Endothelial cell of umbilical vein (primary cell): Measurements from ENCODE around the gene MRGPRF. TPM values are rescaled to one million over a fixed set of nuclear protein-coding genes. Genes with fewer than 3 reads are reported as not detected.

Experiments used
- BruUV-seq: library from RNA; stranded (reverse); fragments of 400-500 nt; replicated peaks from 2 replicates; lab custom pipeline; 2021; lab: Mats Ljungman, UMichigan
- CTCF ChIA-PET: fragments of 300-600, 350-600 bp; sonication (Branson Sonifier 250); formaldehyde crosslinking; loops from one replicate; lab custom pipeline; 2021; ENCODE audit warnings: antibody characterized with exemption, inconsistent platforms; lab: Charles Lee
- POLR2A ChIA-PET: fragments of 300-600, 350-600 bp; sonication (Branson Sonifier 250); formaldehyde crosslinking; loops from one replicate; lab custom pipeline; 2021; ENCODE audit warnings: antibody characterized with exemption, inconsistent platforms; lab: Charles Lee
- DNase-seq: peaks from one replicate; pipeline ENCODE4 v3.0.0-alpha.2; 2011; ENCODE audit warnings: low read depth, low spot score
- FAIRE-seq: peaks from 2 replicates; lab custom pipeline; 2011; peaks lifted over from hg19 to GRCh38; lab: Jason Lieb, UNC
- H2AFZ ChIP-seq: 2 replicates; pipeline ENCODE4 v1.6.0; 2012; ENCODE audit warnings: low read depth, low read length, control low read depth, inconsistent platforms
- H3K27ac ChIP-seq: 2 replicates; pipeline ENCODE4 v1.5.1; 2011; ENCODE audit warnings: low read depth, mild to moderate bottlenecking, control low read depth, low read length, moderate library complexity; ENCODE audit not compliant: insufficient read depth
- H3K27me3 ChIP-seq, 2 experiments: 2 replicates each; pipeline versions ENCODE4 v1.6.0 to v1.6.1; 2011; ENCODE audit warnings: low read length in 2 of 2, mixed read lengths in 1 of 2; ENCODE audit not compliant: control insufficient read depth in 2 of 2, insufficient read depth in 2 of 2
- H3K36me3 ChIP-seq, 2 experiments: 2 replicates in 1 of 2; 3 replicates in 1 of 2; pipeline ENCODE4 v1.5.1; 2011; ENCODE audit warnings: low read length in 2 of 2, mild to moderate bottlenecking in 1 of 2, moderate library complexity in 1 of 2; ENCODE audit not compliant: control insufficient read depth in 2 of 2, insufficient read depth in 2 of 2; ENCODE audit errors: extremely low read depth in 1 of 2
- H3K4me1 ChIP-seq: 3 replicates; pipeline ENCODE4 v1.5.1; 2011; ENCODE audit warnings: mild to moderate bottlenecking, low read length; ENCODE audit not compliant: control insufficient read depth, insufficient read depth; ENCODE audit errors: extremely low read depth
- H3K4me2 ChIP-seq: 2 replicates; pipeline ENCODE4 v1.6.1; 2011; ENCODE audit warnings: low read length, control low read depth, mixed read lengths; ENCODE audit not compliant: insufficient read depth
- H3K4me3 ChIP-seq, 3 experiments: fragments of 200-600 bp in 1 of 3; sonication (generic), shearing (Covaris generic) in 1 of 3; replicated peaks in 1 of 3; 2 replicates each; pipeline ENCODE4 v1.5.1; 2011 to 2016; ENCODE audit warnings: control low read depth in 3 of 3, low read length in 3 of 3, mild to moderate bottlenecking in 2 of 3, inconsistent platforms in 1 of 3, low read depth in 1 of 3, moderate library complexity in 1 of 3; ENCODE audit not compliant: insufficient read depth in 1 of 3
- H3K79me2 ChIP-seq: 2 replicates; pipeline ENCODE4 v1.6.0; 2012; ENCODE audit warnings: low read length, inconsistent platforms; ENCODE audit not compliant: control insufficient read depth, insufficient read depth
- H3K9ac ChIP-seq: replicated peaks from 2 replicates; pipeline ENCODE3; 2011; ENCODE audit warnings: low read length, control low read depth; ENCODE audit not compliant: insufficient read depth; ENCODE audit errors: extremely low read depth
- H3K9me1 ChIP-seq: replicated peaks from 3 replicates; pipeline ENCODE4 v1.6.0; 2011; ENCODE audit warnings: mild to moderate bottlenecking, low read length; ENCODE audit not compliant: control insufficient read depth, insufficient read depth; ENCODE audit errors: extremely low read depth
- H3K9me3 ChIP-seq: replicated peaks from 2 replicates; pipeline ENCODE4 v1.5.1; 2012; ENCODE audit warnings: low read length, inconsistent platforms; ENCODE audit not compliant: control insufficient read depth, insufficient read depth
- H4K20me1 ChIP-seq: replicated peaks from 2 replicates; pipeline ENCODE3; 2011; ENCODE audit warnings: mild to moderate bottlenecking, low read length; ENCODE audit not compliant: control insufficient read depth, insufficient read depth; ENCODE audit errors: extremely low read depth
- EZH2 ChIP-seq: IDR thresholded peaks from 2 replicates; pipeline ENCODE4 v1.6.1; 2012; ENCODE audit warnings: borderline replicate concordance, low read depth, mild to moderate bottlenecking, moderate library complexity, low read length, inconsistent platforms; ENCODE audit not compliant: severe bottlenecking
- FOS ChIP-seq: IDR thresholded peaks from 2 replicates; pipeline ENCODE4 v1.6.1; 2011; ENCODE audit warnings: mild to moderate bottlenecking, low read length, moderate library complexity, borderline replicate concordance; ENCODE audit not compliant: insufficient read depth
- GATA2 ChIP-seq: IDR thresholded peaks from 2 replicates; pipeline ENCODE4 v1.7.0; 2011; ENCODE audit warnings: low read depth, mild to moderate bottlenecking, moderate library complexity, mixed read lengths, low read length; ENCODE audit not compliant: insufficient read length, insufficient read depth
- JUN ChIP-seq: IDR thresholded peaks from 2 replicates; pipeline ENCODE4 v1.6.1; 2011; ENCODE audit warnings: borderline replicate concordance, low read depth; ENCODE audit not compliant: insufficient read length, insufficient read depth
- MYC ChIP-seq: IDR thresholded peaks from one replicate; pipeline ENCODE4 v1.6.1; 2011; ENCODE audit warnings: mild to moderate bottlenecking, low read depth, low read length
- POLR2A ChIP-seq: IDR thresholded peaks from 2 replicates; pipeline ENCODE4 v1.6.1; 2012; ENCODE audit warnings: low read depth, mild to moderate bottlenecking, control low read depth, low read length
- POLR2AphosphoS5 ChIP-seq: IDR thresholded peaks from 2 replicates; pipeline ENCODE4 v1.6.1; 2012; ENCODE audit warnings: low read depth, mild to moderate bottlenecking, control low read depth, low read length, moderate library complexity; ENCODE audit not compliant: insufficient read depth
- dilution Hi-C: fragments of 300-500 bp; cut with MboI; formaldehyde crosslinking; loops from one replicate; pipeline ENCODE4 v1.15.0; 2019; ENCODE audit warnings: low sequenced_read_pairs; ENCODE audit not compliant: extremely low pct_ligation_motif_present
- intact Hi-C: fragments of 100-400 bp; cut with micrococcal nuclease; formaldehyde crosslinking; loops from one replicate; pipeline ENCODE4 v1.10.0; 2022
- polyA plus RNA-seq, 4 experiments: library from polyadenylated mRNA; depleted of rRNA in 3 of 4; stranded (reverse) in 3 of 4; unstranded in 1 of 4; fragments of >200 nt; gene quantifications; 2 replicates each; pipeline versions ENCODE4 v1.2.1 to v1.2.3, GENCODE V29; 2011 to 2012; ENCODE audit warnings: missing spikeins in 1 of 4
- total RNA-seq: library from RNA; stranded (reverse); gene quantifications from 2 replicates; pipeline ENCODE4 v1.2.3, GENCODE V29; 2021
- TF ChIP-seq, protein P1 (sequence below): IDR thresholded peaks from 2 replicates; pipeline ENCODE4 v1.6.1; 2011; ENCODE audit not compliant: insufficient read depth, insufficient read length
- TF ChIP-seq, protein P2 (sequence below), 2 donors: IDR thresholded peaks; 1 replicate in 1 of 2; 2 replicates in 1 of 2; pipeline ENCODE4 v1.5.1; 2011; ENCODE audit warnings: low read length in 2 of 2, mild to moderate bottlenecking in 2 of 2, moderate library complexity in 2 of 2, control low read depth in 1 of 2, inconsistent platforms in 1 of 2, low read depth in 1 of 2; ENCODE audit not compliant: insufficient read depth in 1 of 2; ENCODE audit errors: extremely low read depth in 1 of 2

The MRGPRF gene
- total and polyA plus RNA-seq, 2 donors (not counting 3 experiments of a cell fraction or from before 2014, with no cell fraction given), result not detected

DNA sequence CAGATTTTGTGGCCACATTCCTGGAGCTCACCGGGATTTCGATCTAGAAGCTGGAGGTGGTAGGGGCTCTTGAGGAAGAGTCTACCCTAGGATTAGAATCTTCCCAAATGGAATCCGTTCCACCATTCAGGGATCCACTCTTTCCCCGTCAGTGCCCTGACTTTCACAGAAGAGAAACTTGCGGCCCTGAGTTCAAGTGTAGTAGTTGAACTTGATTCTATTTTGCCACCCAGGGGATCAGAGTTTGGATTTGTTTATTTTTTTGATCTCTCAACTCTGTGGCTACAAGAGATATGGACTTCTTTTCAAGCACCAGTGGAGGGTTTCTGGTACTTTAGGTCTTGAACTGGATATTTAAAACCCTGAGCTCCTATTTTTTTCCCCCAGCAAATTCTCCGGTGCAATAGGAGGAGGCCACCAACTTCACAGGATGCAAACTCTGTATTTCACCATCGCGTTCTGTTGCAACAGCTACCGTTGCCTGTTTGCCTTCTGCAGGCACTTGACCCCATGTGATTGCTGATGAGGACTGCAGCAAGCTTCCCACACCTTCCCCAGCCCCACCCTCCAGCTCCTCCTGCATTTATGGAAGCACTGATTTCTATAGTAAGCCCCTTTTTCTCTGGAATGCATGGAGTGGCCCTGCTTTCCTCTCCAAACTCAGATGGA is 14.8 kb upstream of the MRGPRF start:
- POLR2A ChIA-PET, result no interaction called here
- no TSS peak for BruUV-seq
- CTCF ChIA-PET, result interaction anchor here (0.9 to 2.3 kb wide), 2 partner anchors 17 to 29 kb away, joined by 3 to 9 read pairs; no protein-coding TSS in a partner anchor
- Histone ChIP-seq H3K27me3 (peaks cover 0 to 5% of the 10 kb centered on the region in 2 experiments), H3K9me1 (no peaks in the 10 kb centered on the region), H3K4me1 (no peaks in the 10 kb centered on the region), H3K9me3 (no peaks in the 10 kb centered on the region), H3K36me3 (no peaks in the 10 kb centered on the region), H3K4me2 (no peak overlapping the region), H3K27ac (no peak overlapping the region), H4K20me1 (no peaks in the 10 kb centered on the region), H3K4me3 (no peak overlapping the region), H3K9ac (no peak overlapping the region), H3K79me2 (no peaks in the 10 kb centered on the region), H2AFZ (no peak overlapping the region)
- dilution Hi-C loops, result no loop called here
- TF ChIP-seq MYC (no peak), EZH2 (no peak), POLR2A (no peak), FOS (no peak), JUN (no peak), POLR2AphosphoS5 (no peak), GATA2 (no peak)
- TF ChIP-seq, protein P1, sequence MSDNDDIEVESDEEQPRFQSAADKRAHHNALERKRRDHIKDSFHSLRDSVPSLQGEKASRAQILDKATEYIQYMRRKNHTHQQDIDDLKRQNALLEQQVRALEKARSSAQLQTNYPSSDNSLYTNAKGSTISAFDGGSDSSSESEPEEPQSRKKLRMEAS, result no peak
- TF ChIP-seq, protein P2, sequence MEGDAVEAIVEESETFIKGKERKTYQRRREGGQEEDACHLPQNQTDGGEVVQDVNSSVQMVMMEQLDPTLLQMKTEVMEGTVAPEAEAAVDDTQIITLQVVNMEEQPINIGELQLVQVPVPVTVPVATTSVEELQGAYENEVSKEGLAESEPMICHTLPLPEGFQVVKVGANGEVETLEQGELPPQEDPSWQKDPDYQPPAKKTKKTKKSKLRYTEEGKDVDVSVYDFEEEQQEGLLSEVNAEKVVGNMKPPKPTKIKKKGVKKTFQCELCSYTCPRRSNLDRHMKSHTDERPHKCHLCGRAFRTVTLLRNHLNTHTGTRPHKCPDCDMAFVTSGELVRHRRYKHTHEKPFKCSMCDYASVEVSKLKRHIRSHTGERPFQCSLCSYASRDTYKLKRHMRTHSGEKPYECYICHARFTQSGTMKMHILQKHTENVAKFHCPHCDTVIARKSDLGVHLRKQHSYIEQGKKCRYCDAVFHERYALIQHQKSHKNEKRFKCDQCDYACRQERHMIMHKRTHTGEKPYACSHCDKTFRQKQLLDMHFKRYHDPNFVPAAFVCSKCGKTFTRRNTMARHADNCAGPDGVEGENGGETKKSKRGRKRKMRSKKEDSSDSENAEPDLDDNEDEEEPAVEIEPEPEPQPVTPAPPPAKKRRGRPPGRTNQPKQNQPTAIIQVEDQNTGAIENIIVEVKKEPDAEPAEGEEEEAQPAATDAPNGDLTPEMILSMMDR (IDR thresholded peaks at IDR 0.05; ENCODE audit: extremely low read depth in 1 of 2, insufficient read depth in 1 of 2, low read depth in 1 of 2, low read length in 2 of 2), result no peak
- FAIRE-seq, result no peak
- intact Hi-C loops, result no loop called here
- no peak for DNase-seq
